ENCODE results near the gene OBSCN. TPM values are rescaled to one million over a fixed set of nuclear protein-coding genes. Genes with fewer than 3 reads are reported as not detected.

Gene OBSCN
- total RNA-seq, 1 experiment from 2014 or later: 33.3 TPM

DNA sequence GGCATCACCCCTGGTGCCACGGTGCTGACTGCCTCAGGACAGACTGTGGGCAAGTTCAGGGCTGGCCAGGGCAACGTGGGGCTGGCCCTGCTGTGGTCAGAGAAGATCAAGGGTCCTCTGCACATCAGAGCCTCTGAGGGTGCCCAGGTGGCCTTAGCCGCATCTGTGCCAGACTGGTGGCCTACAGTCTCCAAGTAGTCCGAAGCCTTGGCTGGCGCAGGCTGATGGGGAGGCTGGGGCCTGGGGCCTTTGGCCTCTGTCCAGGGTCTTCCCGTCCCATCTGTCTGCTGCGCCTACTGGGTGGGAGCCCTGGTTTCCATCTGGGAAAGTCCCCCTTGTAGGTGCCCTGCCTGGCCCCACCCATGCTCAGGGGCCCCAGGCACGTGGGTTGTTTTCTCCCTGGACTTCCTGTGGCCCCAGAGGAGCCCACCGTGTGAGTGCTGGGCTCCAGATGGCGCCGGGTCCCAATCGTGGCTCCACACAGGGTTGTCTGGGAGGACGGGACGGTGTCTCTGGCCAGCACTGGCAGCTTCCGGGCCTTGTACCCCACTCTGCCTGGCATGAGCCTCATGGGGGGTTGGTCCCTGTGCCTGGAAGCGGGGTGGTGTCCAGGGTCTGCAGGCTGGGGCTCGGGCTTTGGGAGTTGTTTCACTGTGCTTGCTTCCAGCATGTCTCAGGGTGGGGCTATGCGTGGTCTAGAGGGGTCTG lies 32.4 kb upstream of the OBSCN start:
- no peak for DNase-seq
- H2BK20ac ChIP-seq (ENCODE audit: low read depth, low read length, poor library complexity, severe bottlenecking): no peak overlapping the region
- WGBS (ENCODE audit: extremely low coverage, insufficient read length, low lambda C conversion rate): no CpG with 5 or more reads among the region's 18 CpGs
- Mint-ChIP-seq H3K36me3 (ENCODE audit: insufficient read depth in 1 of 3, low read depth in 3 of 3) (no peaks in the 10 kb centered on the region; a peak in 1 of 7 replicates), H3K27me3 (ENCODE audit: low read depth) (no peaks in the 10 kb centered on the region; the same call in none of the 2 replicates), H3K9me3 (no peaks in the 10 kb centered on the region), H3K4me3 (no peak overlapping the region), H3K27ac (no peak overlapping the region), H3K4me1 (no peaks in the 10 kb centered on the region)
- H3K27ac ChIP-seq (ENCODE audit: insufficient read length, low read depth, low read length): no peak overlapping the region
- no peak overlapping the region for H3K18ac ChIP-seq (ENCODE audit: insufficient read length, low read depth, low read length)
- no peak overlapping the region for H4K8ac ChIP-seq (replicated peaks; ENCODE audit: insufficient read length, low read depth, low read length)
- no peak overlapping the region for H4K5ac ChIP-seq (ENCODE audit: insufficient read length, low read depth, low read length)
- H3K56ac ChIP-seq (ENCODE audit: insufficient read length, low read depth, low read length): no peak overlapping the region
- no peaks in the 10 kb centered on the region for H3K23me2 ChIP-seq (ENCODE audit: insufficient read length, low read depth, low read length, poor library complexity, severe bottlenecking)
- H2BK12ac ChIP-seq (ENCODE audit: insufficient read length, low read depth, low read length): no peak overlapping the region
- TF ChIP-seq, protein P1, sequence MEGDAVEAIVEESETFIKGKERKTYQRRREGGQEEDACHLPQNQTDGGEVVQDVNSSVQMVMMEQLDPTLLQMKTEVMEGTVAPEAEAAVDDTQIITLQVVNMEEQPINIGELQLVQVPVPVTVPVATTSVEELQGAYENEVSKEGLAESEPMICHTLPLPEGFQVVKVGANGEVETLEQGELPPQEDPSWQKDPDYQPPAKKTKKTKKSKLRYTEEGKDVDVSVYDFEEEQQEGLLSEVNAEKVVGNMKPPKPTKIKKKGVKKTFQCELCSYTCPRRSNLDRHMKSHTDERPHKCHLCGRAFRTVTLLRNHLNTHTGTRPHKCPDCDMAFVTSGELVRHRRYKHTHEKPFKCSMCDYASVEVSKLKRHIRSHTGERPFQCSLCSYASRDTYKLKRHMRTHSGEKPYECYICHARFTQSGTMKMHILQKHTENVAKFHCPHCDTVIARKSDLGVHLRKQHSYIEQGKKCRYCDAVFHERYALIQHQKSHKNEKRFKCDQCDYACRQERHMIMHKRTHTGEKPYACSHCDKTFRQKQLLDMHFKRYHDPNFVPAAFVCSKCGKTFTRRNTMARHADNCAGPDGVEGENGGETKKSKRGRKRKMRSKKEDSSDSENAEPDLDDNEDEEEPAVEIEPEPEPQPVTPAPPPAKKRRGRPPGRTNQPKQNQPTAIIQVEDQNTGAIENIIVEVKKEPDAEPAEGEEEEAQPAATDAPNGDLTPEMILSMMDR (conservative IDR thresholded peaks at IDR 0.05): no peak
- no peak overlapping the region for H3K9ac ChIP-seq (ENCODE audit: extremely low read depth, insufficient read length, low read length)
- no peaks in the 10 kb centered on the region for H3K79me1 ChIP-seq (ENCODE audit: insufficient read depth, low read depth, low read length, poor library complexity, severe bottlenecking)
- H3K9me3 ChIP-seq (ENCODE audit: control insufficient read depth, low read depth, low read length): no peaks in the 10 kb centered on the region
- no peak overlapping the region for H4K91ac ChIP-seq (ENCODE audit: insufficient read length, low read depth, low read length)
- no peak overlapping the region for H3K23ac ChIP-seq (ENCODE audit: insufficient read length, low read depth, low read length)
- H3K4ac ChIP-seq (ENCODE audit: low read depth, low read length): no peak overlapping the region
- H2BK120ac ChIP-seq (ENCODE audit: low read depth, low read length, poor library complexity, severe bottlenecking): no peak overlapping the region
- no peaks in the 10 kb centered on the region for H3K4me1 ChIP-seq (ENCODE audit: insufficient read depth, low read length)
- no peak overlapping the region for H3T11ph ChIP-seq (ENCODE audit: low read length)
- H2AFZ ChIP-seq (ENCODE audit: low read length): no peak overlapping the region
- H2AK5ac ChIP-seq (ENCODE audit: insufficient read length, low read length): no peak overlapping the region
- no peaks in the 10 kb centered on the region for H3K27me3 ChIP-seq (ENCODE audit: insufficient read depth, low read length)
- H4K20me1 ChIP-seq (ENCODE audit: control insufficient read depth, insufficient read depth, insufficient read length): no peaks in the 10 kb centered on the region
- 0 out of 2 replicates have a peak, but pooled peaks cover 1% of the 10 kb centered on the region for H3K79me2 ChIP-seq (ENCODE audit: insufficient read depth, low read length)
- no peak overlapping the region; the same call in 1 of the 2 replicates for H3K14ac ChIP-seq (ENCODE audit: insufficient read depth, low read length)
- no peak overlapping the region for H2BK15ac ChIP-seq (ENCODE audit: low read depth, low read length)
- H3K4me2 ChIP-seq (ENCODE audit: insufficient read depth, insufficient read length, low read length): no peak overlapping the region
- no peak overlapping the region for H2BK5ac ChIP-seq (ENCODE audit: insufficient read length, low read length)

Data from H9 (cell line).